T-helper 1 cell treated with Interleukin-12 subunit alpha and Interleukin-12 subunit beta and Interleukin-4 antibody, amounts not matched to agents 30 μg/mL and 1 μg/mL, for 36 hours (primary cell): ENCODE data around the gene DOK4.
"Not testable (repeated sequence)": the region's sequence is repeated elsewhere in the genome, so short reads cannot be mapped to it uniquely, and the experiment has no call there.

Experiments used
- H3K27ac Mint-ChIP-seq: one replicate; pipeline ENCODE4 v1.8.0; 2021; ENCODE audit warnings: mild to moderate bottlenecking, mixed read lengths
- H3K27me3 Mint-ChIP-seq: one replicate; pipeline ENCODE4 v1.8.0; 2021; ENCODE audit warnings: low read depth, mixed read lengths
- H3K36me3 Mint-ChIP-seq: one replicate; pipeline ENCODE4 v1.8.0; 2021; ENCODE audit warnings: low read depth, mixed read lengths
- H3K4me1 Mint-ChIP-seq: one replicate; pipeline ENCODE4 v1.8.0; 2021; ENCODE audit warnings: low read depth, mixed read lengths
- H3K4me3 Mint-ChIP-seq: one replicate; pipeline ENCODE4 v1.8.0; 2021; ENCODE audit warnings: mild to moderate bottlenecking, moderate library complexity, mixed read lengths
- H3K9me3 Mint-ChIP-seq: one replicate; pipeline ENCODE4 v1.8.0; 2021; ENCODE audit warnings: mixed read lengths

Gene DOK4

GRCh38 chr16:57439947-57440346 lies 46.3 kb downstream of the DOK4 start:
- not testable (repeated sequence) for H3K27me3 Mint-ChIP-seq, H3K27ac Mint-ChIP-seq, H3K4me1 Mint-ChIP-seq, H3K4me3 Mint-ChIP-seq
- Mint-ChIP-seq H3K9me3 (peaks cover 15% of the 10 kb centered on the region), H3K36me3 (peaks cover 45% of the 10 kb centered on the region)

- Mint-ChIP-seq H3K36me3 (peaks cover 62% of the 10 kb centered on the region), H3K27ac (no peak overlapping the region)
These were observed 50.5 kb downstream of the DOK4 start for GRCh38 chr16:57435838-57436237.

GRCh38 chr16:57434003-57434402 lies 52.3 kb downstream of the DOK4 start:
- Mint-ChIP-seq H3K27me3 (no peaks in the 10 kb centered on the region), H3K9me3 (no peaks in the 10 kb centered on the region), H3K4me1 (no peaks in the 10 kb centered on the region), H3K4me3 (no peak overlapping the region), H3K36me3 (peaks cover 55% of the 10 kb centered on the region), H3K27ac (no peak overlapping the region)

More at GRCh38 chr16:57435838-57436237, 50.5 kb downstream of the DOK4 start:
- H3K4me3 Mint-ChIP-seq: no peak overlapping the region
- no peaks in the 10 kb centered on the region for H3K27me3 Mint-ChIP-seq
- H3K9me3 Mint-ChIP-seq: peaks cover 12% of the 10 kb centered on the region
- no peaks in the 10 kb centered on the region for H3K4me1 Mint-ChIP-seq

- Mint-ChIP-seq H3K9me3 (no peaks in the 10 kb centered on the region), H3K4me3 (no peak overlapping the region), H3K4me1 (no peaks in the 10 kb centered on the region), H3K36me3 (peaks cover 54% of the 10 kb centered on the region), H3K27ac (no peak overlapping the region), H3K27me3 (no peaks in the 10 kb centered on the region)
These were observed 53.3 kb downstream of the DOK4 start for GRCh38 chr16:57432989-57433388.

- H3K36me3 Mint-ChIP-seq: peaks cover 55% of the 10 kb centered on the region
- no peaks in the 10 kb centered on the region for H3K4me1 Mint-ChIP-seq
- H3K27me3 Mint-ChIP-seq: no peaks in the 10 kb centered on the region
- no peaks in the 10 kb centered on the region for H3K9me3 Mint-ChIP-seq
- H3K27ac Mint-ChIP-seq: no peak overlapping the region
- H3K4me3 Mint-ChIP-seq: no peak overlapping the region
These were observed 53.8 kb downstream of the DOK4 start for GRCh38 chr16:57432505-57432904.

GRCh38 chr16:57430955-57431354 lies 55.3 kb downstream of the DOK4 start:
- H3K9me3 Mint-ChIP-seq: no peaks in the 10 kb centered on the region
- no peaks in the 10 kb centered on the region for H3K4me1 Mint-ChIP-seq
- no peaks in the 10 kb centered on the region for H3K27me3 Mint-ChIP-seq
- no peak overlapping the region for H3K27ac Mint-ChIP-seq
- no peak overlapping the region for H3K4me3 Mint-ChIP-seq
- H3K36me3 Mint-ChIP-seq: peaks cover 57% of the 10 kb centered on the region

- no peaks in the 10 kb centered on the region for H3K9me3 Mint-ChIP-seq
- no peak overlapping the region for H3K27ac Mint-ChIP-seq
- no peaks in the 10 kb centered on the region for H3K27me3 Mint-ChIP-seq
- no peaks in the 10 kb centered on the region for H3K4me1 Mint-ChIP-seq
- no peak overlapping the region for H3K4me3 Mint-ChIP-seq
- peaks cover 40% of the 10 kb centered on the region for H3K36me3 Mint-ChIP-seq
These were observed 58.5 kb downstream of the DOK4 start for GRCh38 chr16:57427824-57428223.

GRCh38 chr16:57427307-57427706 lies 59.0 kb downstream of the DOK4 start:
- no peaks in the 10 kb centered on the region for H3K27me3 Mint-ChIP-seq
- no peak overlapping the region for H3K27ac Mint-ChIP-seq
- peaks cover under 1% of the 10 kb centered on the region for H3K4me1 Mint-ChIP-seq
- no peak overlapping the region for H3K4me3 Mint-ChIP-seq
- peaks cover 37% of the 10 kb centered on the region for H3K36me3 Mint-ChIP-seq
- no peaks in the 10 kb centered on the region for H3K9me3 Mint-ChIP-seq

- Mint-ChIP-seq H3K27ac (no peak overlapping the region), H3K9me3 (no peaks in the 10 kb centered on the region), H3K4me1 (peaks cover 2% of the 10 kb centered on the region), H3K4me3 (no peak overlapping the region), H3K36me3 (peaks cover 33% of the 10 kb centered on the region), H3K27me3 (no peaks in the 10 kb centered on the region)
These were observed 59.9 kb downstream of the DOK4 start for GRCh38 chr16:57426356-57426755.

GRCh38 chr16:57424583-57424982 lies 61.7 kb downstream of the DOK4 start:
- Mint-ChIP-seq H3K27me3 (no peaks in the 10 kb centered on the region), H3K27ac (no peak overlapping the region), H3K36me3 (peaks cover 18% of the 10 kb centered on the region), H3K4me1 (peaks cover 3% of the 10 kb centered on the region), H3K9me3 (no peaks in the 10 kb centered on the region), H3K4me3 (no peak overlapping the region)

GRCh38 chr16:57423152-57423551 lies 63.1 kb downstream of the DOK4 start:
- peaks cover 11% of the 10 kb centered on the region for H3K4me1 Mint-ChIP-seq
- peaks cover 9% of the 10 kb centered on the region for H3K36me3 Mint-ChIP-seq
- H3K4me3 Mint-ChIP-seq: no peak overlapping the region
- no peaks in the 10 kb centered on the region for H3K9me3 Mint-ChIP-seq
- no peak overlapping the region for H3K27ac Mint-ChIP-seq
- H3K27me3 Mint-ChIP-seq: no peaks in the 10 kb centered on the region

GRCh38 chr16:57422026-57422944 lies 64.0 kb downstream of the DOK4 start:
- Mint-ChIP-seq H3K4me1 (peaks cover 15% of the 10 kb centered on the region), H3K27me3 (no peaks in the 10 kb centered on the region), H3K36me3 (peaks cover 3% of the 10 kb centered on the region), H3K4me3 (no peak overlapping the region), H3K27ac (no peak overlapping the region), H3K9me3 (no peaks in the 10 kb centered on the region)
